ENCODE results near the gene AGPAT4.
"Not testable (repeated sequence)": the region's sequence is repeated elsewhere in the genome, so short reads cannot be mapped to it uniquely, and the experiment has no call there.

AGPAT4 gene

DNA sequence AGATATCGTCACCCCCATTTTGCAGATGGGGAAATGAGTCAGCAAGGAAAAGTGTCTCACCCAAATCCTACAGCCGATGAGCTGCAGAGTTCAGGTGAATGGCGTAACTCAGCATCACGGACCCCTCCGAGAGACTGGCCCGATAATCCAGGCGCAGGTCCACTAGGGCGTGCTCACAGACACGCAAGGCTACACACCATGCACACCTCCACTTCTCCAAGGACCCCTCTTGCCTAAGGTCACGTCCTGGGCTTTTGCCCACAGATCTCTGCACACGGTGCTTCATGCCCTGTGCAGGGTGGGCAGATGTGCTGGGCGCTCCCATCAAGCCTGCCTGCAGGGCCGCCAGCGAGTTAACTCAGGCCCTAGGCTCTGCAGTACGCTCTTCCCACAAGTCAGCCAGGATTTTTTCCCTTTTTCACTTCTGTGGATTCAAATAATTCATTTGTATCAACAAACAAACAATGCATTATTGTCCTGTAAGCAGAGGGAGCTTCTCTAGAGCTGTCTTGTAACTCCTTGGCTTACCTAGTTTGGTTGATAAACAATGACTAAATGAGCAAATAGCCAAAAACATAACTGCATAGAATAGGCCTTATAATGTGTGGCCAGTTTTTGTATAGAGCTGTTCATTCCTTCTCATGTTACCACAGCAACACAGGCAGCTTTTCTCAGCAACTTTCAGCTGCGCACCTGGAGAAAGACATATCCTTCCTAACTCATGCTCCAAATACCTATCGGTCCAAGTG lies 139.1 kb downstream of the AGPAT4 start:
- DNase-seq, result no peak

DNA sequence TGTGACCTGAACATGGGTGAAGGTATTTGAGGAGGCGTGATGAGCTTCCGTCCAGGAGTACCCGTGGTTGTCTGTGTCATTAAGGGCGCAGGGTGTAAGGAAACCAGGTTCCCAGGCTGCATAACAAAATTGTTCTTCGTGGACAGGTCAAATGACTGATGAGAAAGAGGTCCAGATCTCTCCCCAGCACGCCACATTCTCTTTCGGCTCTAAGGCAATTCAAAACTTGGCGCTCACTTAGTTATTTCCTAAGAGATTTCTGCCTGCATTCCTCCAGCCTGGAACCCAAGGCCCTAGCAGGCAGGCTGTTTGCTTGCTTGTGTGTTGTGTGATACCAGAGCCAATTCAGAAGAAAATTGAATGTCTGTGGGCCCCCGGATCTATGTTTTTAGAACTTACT lies 139.9 kb downstream of the AGPAT4 start:
- DNase-seq, result no peak

DNA sequence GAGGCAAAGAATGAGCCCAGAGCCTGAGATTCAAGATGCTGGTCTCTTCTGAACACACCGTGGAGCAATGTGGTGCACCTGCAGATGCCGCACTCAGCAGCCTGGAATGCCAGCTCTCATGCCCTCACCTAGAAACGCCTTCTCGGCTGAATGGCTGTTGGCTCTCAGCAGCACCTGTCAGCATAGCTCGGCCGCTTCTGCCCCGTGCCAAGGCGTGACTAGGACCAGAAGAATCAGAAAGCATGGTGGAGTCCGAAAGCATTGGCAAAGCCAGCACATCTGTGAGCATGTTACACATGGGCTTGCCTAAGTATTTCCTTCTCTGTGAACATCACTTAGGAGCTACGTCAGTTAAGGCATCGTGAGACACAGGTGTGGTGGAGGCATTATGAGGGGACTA lies 141.5 kb downstream of the AGPAT4 start:
- no peak for DNase-seq

DNA sequence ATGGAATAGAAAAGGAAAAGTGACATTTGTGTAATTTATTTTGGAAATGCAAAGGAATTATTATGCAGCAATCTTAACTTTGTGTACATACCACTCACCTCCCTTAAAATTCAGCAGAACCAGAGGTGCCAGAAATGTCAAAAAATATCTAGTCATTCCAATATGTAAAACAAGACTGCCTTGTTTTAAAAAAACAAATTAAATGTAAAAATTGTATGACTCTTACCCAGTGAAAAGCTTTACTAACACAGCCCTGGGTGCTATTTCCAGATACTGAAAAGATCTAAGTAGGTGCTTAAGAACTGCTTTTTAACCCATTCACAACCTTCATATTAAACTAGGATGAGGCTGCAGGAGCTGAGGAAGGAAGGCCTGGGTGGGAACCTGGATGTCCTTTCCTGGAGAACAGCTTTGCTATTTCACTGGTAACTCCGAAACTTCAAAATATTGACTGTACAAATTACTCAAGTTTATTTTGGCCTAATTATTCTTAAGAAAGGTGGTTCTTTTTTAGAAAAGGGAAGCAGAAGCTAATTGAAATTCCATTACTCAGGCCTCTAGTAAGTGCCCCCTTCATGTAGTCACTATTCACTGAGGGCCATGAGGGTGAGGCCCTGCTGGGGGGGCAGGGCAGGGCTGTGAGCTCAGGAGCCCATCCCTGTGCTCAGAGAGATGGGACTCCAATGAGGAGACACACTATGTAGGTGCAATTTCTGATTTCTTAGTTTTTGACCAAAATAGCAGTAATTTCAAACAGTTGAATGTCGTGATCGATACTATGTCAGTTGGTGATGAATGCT lies 142.7 kb downstream of the AGPAT4 start:
- no peak for DNase-seq

DNA sequence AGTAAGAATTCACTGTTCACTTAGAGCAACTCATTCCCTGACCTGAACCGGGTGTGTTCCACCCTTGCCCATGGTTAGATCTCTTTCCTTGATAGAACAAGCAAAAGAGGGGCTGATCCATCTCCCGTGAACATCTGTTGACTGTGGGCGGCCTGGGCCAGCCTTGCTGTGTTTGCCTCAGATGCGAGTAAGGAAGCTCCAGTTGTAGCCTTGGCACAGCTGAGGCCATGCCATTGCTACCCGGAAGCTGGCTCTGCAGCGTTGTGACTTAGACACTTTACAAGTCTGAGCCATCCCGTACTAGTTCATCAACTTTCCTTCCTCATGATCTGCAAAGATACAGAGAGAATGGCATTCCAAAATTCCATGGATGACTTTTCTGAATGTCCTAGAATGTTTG lies 143.3 kb downstream of the AGPAT4 start:
- no peak for DNase-seq

DNA sequence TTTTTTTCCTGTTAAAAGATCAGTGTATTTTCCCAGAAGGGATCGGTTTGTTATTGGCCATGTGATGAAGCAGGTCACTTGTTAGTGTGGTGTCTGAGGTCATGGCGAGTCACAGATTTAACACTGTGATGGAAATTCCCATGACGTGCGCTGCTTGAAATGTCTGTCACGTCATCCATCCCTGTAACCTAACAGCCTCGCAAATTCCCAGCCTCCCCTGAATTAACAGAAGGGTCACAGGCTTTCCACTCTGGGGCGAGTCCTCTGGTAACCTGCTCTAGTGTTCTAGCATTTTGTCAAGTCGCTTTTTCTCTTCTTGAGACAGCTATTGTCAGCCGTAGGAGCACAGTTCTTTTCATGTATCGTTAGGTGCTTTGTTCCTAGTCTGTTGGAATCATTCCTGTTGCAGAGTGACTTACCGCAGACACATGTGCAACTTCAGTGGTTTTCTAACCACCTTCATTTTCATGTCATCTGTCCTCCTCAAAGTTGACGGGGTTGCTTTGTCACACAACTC lies 145.1 kb downstream of the AGPAT4 start:
- DNase-seq, result peak; percentile 18

DNA sequence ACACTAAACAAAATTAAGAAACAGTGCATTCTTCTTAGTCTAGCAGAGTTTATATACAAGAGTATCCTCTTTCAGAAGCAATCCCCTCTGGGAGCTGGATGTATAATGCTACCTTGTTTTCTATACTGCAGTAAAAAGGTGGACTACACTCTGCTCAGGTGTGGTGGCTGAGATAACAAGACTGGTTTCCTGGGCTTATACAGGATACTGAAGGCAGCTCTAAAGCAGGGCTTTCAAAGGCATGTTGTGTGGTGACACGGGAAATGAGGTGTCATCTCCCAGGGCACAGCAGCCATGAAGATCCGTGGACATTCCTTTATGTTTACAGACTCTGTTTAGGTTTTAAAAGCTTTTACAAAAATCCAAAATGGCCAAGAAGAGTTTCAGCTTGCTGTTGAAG lies 145.6 kb downstream of the AGPAT4 start:
- DNase-seq, result no peak

DNA sequence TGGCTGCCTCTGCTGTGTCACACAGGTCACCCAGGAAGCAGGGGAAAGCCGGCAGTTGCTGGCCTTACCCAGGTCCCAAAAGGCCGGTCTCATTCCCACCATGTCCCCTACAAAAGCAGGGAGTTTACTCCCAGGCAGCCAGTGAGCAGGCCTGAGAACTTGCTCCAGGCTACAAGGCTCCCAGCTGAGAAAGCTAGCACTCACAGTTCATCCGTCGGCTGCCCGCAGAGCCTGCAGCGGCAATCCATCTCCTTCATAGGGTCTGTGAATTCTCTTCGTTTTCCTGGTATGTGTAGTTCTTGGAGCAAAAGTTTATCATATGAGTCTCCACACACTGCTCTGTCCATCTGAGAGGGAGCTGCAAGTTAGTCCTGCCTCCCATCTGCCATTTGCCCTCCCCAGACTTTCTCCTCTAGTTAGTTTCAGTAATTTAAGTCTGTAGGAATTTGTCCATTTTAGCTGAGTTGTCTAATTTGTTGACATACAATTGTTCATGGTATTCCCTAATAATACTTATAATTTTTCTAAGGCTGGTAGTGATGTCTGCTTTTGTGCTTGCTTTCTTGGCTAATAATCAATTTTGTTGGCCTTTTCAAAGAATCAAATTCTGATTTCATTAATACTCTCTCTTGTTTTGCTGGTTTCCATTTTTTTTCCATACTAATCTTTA lies 146.7 kb downstream of the AGPAT4 start:
- DNase-seq, result no peak

DNA sequence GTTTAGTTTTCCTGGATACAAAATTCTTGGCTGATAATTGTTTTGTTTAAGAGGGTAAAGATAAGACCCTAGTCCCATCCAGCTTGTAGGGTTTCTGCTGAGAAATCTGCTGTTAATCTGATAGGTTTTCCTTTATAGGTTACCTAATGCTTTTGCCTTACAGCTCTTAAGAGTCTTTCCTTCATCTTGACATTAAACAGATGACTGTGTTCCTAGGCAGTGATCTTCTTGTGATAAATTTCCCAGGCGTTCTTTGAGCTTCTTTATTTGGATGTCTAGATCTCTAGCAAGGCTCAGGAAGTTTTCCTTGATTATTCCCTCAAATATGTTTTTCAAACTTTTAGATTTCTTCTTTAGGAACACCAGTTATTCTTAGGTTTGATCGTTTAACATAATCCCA lies 148.3 kb downstream of the AGPAT4 start:
- no peak for DNase-seq

DNA sequence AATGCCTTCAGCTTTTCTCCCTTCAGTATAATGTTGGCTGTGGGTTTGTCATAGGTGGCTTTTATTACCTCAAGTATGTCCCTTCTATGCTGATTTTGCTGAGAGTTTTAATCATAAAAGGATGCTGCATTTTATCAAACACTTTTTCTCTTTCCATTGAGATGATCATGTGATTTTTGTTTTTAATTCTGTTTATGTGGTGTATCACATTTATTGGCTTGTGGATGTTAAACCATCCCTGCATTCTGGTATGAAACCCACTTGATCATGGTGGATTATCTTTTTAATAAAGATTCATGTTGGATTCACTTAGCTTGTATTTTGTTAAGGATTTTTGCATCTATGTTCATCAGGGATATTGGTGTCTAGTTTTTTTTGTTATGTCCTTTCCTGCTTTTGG lies 150.5 kb downstream of the AGPAT4 start:
- not testable (repeated sequence) for DNase-seq

DNA sequence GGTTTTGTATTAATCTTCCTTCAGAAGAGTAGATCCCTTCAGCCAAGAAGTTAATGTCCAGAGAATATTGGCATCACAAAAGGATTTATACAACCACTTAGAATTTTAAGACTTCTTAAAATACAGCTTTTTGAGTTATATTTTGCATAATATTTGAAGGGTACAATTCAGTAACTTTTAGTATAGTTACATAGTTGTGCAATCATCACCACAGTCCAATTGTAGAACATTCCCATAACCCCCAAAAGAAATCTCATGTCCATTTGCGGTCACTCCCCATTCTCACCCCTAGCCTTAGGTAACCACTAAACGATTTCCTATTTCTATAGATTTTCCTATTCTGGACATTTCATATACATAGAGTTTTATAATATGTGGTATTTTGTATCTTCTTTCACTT lies 155.9 kb downstream of the AGPAT4 start:
- no peak for DNase-seq

DNA sequence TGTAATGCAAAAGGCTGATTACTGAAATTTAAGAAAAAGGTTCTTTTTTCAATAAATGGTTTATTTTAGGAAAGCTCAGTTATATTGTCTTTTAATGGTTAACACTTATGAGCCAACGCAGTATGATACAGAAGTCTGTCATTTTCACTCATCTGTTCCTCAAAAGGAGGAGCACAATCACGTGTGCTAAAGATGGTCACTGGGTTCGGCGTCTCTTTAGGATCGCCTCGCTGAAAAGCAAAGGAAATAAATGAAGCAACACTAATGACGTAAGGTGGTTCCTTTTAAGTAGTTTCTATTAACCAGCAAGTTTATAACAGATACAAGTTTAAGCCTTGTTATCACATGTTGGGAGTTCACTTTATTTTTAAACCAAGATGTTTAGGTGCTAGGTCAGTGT lies 156.6 kb downstream of the AGPAT4 start:
- no peak for DNase-seq

DNA sequence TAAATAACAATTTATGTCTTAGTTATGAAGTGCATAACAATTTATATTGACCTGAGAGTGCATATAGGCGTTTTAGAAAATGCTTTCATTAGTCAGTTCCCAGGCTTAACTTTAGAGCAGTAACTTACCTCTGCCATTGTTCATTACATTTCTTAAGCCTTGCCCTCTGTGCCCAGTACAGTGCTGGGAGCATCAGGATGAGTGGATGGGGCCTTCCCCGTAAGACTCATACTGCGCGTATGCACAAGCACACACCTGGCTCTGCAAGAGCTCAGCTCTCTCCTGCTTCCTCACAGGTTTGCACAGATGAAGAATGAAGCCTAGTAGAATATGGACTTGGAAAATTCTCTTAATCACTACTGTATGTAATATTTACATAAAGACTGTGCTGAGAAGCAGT lies 157.3 kb downstream of the AGPAT4 start:
- DNase-seq, result no peak

DNA sequence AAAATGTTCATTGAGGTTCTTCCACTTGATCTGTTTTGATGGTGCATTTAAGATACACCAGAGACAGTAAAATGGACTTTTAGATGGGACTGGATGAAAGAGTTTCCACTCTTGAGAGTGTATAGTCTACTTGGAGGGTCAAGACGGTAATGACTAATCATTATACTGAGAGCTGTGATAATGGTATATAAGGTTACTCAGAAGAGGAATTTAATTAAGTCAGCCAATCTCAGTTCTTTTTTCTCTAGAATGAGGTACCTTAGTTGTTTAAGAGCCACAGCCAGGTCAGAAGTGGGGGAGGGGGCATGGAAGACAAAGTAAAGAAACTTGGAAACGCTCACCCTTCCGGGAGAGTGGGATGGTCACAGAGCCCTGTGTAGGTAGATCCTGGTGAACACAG lies 158.4 kb downstream of the AGPAT4 start:
- DNase-seq, result no peak

DNA sequence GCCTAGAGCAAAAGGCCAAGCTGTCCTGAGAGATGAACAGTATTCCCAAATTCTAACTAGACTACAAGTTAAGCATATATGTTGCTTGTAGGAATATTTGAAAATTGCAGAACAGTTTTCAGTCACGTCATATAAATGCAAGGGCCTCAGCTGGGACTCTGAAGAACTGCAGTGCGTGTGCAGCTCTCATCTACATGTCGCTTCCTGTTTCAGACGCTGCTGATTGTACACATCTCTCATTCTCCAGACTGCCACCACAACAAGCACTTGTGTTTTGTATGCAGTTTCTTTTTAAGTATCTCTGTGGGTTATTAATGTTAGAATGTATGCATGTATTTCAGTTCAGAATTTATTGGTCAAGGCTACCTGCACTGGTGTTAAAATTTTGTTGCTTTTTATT lies 162.6 kb downstream of the AGPAT4 start:
- DNase-seq, result no peak

DNA sequence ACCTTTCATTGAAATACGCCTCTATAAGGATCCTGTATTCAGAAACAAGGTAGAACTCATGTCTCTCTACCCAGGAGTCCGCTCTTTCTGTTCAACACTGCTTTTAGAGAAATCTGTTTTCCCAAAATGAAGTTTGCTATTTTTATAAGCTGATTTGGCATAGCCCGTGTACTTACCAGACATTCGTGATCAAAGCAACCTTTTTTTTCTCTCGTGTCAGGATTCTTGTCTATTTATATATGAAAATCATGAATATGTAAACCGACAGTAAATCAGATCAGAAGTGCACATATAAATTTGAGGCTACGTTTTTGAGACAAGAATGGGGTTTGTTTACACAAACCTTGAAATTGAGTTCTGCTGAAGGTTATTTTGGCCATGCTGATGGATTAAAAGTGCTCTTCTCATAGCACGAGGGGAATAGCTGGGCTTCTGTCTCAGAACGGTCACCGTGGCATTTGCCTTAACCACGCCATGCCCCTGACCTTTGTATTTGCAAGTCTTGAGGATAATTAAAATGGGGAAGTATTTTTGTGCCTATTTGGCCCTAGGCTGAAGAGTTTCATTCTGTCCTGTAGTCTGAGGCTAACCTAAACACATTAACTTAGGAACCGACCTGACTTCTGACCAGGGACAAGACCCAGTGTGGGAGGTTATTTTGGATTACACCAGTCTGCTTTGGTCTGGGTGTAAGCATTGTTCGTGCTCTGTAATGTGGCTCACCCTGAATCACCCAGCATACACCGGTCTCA lies 163.7 kb downstream of the AGPAT4 start:
- DNase-seq, result no peak

DNA sequence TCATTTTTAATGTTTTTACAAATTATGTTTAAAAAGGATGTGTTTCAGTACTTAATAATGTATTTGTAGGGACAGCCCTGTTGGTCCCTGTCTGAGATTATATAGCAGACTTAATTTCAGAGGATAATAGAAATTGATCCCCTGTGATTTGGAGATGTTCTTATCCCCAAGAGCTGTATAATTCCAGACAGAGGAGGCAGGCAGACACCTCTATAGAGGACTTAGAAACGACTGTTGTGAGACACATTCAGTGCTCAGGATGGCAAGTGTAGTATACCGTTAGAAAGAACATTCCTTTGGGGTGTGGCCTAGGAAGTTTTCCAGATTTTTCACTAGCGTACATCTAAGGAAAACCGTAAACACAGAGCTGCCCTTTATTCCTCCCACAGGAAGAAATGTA lies 164.5 kb downstream of the AGPAT4 start:
- no peak for DNase-seq

DNA sequence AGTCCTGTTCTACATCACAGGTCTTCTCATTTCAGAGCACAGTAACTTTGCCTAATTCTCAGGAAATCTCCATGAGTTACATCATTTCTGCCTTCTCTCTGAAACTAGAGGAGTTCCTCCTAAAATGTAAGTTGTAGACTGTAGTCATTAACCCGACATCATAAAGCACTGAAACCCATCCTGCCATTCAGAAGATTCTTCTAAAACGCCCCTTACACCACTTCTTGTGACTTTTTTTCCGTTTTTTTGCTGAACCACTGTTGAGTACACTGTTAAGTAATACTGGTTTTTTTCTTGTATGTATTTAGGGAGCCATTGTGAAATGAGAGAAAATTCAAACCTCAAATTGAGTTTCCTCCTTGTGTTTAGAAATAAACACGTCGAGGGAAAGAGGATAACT lies 164.9 kb downstream of the AGPAT4 start:
- no peak for DNase-seq

DNA sequence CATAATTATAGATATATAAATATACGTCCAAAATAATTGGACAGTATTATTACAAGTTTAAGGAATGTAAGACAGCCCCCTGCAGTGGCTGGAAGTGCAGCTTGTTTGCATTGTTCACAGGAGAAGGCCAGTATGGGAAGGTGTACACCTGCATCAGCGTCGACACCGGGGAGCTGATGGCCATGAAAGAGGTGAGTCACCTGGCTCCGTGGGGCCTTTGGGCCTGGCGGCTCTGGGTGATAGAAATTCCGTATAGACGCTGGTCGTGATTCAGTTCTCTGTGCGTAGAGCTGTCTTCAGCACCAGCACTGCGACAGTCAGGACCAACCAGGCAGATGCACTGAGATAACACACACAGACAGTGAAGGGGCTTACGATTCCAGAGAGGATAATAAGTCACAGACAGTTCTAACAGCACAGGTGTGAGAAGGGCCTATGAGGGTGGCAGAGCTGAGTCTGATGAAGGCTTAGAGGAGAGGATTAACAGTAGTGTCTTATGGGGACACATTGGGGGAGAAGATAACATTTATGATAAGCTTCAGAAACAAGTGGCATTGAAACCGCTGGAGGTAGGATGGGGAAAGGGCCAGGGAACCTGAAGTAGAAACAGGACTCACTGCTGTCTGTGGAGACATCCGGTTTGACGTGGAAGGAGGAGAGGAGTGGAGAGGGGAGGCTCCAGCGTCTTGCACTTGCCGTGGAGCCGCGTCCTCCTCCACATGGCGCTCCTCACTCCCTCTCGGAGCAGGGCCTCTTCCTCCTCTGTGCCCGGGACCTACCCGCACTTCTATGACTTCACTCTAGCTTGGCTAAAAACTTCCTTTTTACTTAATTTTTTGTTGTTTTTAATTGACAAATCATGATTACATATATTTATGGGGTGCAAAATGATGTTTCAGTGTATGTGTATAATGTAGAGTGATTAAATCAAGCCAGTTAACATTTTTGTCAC lies 165.8 kb downstream of the AGPAT4 start:
- DNase-seq, result no peak

DNA sequence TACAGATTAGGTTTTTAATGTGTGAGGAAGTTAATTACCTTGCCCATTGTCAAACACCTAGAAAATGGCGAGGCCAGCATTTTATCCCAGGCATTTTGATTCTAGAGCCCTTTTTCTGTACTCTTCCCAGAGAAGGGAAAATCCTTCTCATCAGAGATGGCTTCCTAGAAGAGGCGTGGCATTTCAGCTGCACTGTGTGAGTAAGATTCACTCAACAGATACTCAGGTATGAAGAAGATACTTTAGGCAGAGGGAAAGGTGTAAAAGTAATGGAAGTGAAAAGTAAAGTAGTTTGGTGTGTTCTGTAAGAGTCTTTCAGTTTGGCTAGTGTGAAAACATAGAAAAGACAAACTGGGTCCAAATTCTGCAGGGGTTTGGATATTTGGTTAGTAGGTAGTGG lies 168.5 kb downstream of the AGPAT4 start:
- no peak for DNase-seq

DNA sequence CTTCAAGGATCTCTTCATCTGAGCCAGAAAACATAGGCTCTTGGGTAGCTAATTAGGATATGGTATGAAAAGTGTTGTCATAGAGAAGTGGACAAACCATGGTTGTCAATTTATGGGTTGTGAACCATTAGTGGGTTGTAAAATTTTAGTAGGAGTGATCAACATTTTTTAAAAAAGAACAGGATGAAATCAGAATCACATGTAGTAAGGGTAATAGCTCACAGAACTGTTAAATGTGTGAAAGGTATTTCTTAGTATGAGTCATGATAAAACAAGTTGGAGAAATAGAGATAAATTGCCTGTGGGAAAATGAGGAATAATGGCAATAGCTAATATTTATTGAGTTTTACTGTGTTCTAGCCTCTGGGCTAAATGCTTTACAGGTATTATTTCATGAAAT lies 168.9 kb downstream of the AGPAT4 start:
- no peak for DNase-seq

DNA sequence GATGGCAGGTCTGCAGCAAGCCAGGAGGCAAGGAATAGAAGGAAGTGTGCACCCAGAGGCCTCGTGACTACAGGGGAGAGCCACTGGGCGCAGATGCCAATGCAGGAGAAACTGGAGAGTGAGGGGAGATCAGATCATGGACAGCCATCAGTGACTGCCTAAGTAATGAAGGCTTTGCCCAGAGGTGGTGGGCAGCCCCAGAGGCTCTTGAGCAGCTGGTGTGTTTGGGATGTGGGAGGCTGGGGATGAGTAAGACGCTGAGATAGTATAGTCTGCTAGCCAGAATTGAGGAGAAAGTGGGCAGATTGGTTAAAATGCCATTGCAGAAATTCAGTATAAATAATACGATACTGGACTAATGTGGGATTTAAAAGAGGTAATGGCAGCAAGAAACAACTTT lies 170.4 kb downstream of the AGPAT4 start:
- DNase-seq, result no peak
